COR-L47 (cell line): Measurements from ENCODE around the gene COMMD10.

ENCODE experiments used
- DNase-seq: peaks from one replicate; lab custom pipeline; 2025; lab: John Stamatoyannopoulos, UW

Gene COMMD10

GRCh38 chr5:116292321-116292720 lies 207.5 kb downstream of the COMMD10 start:
- DNase-seq = no peak

- no peak for DNase-seq
These were observed 211.7 kb downstream of the COMMD10 start for GRCh38 chr5:116296335-116297072.

GRCh38 chr5:116297296-116297814 lies 212.5 kb downstream of the COMMD10 start:
- no peak for DNase-seq

GRCh38 chr5:116299746-116300640 lies 215.2 kb downstream of the COMMD10 start:
- DNase-seq = no peak

GRCh38 chr5:116301110-116301509 lies 216.3 kb downstream of the COMMD10 start:
- no peak for DNase-seq

GRCh38 chr5:116303340-116303739 lies 218.5 kb downstream of the COMMD10 start:
- no peak for DNase-seq

GRCh38 chr5:116303810-116304209 lies 219.0 kb downstream of the COMMD10 start:
- peak; percentile 55 for DNase-seq

GRCh38 chr5:116305899-116306298 lies 221.1 kb downstream of the COMMD10 start:
- DNase-seq = no peak

- no peak for DNase-seq
These were observed 222.0 kb downstream of the COMMD10 start for GRCh38 chr5:116306846-116307245.

GRCh38 chr5:116308391-116308790 lies 223.6 kb downstream of the COMMD10 start:
- no peak for DNase-seq

GRCh38 chr5:116313366-116313765 lies 228.5 kb downstream of the COMMD10 start:
- DNase-seq = no peak

GRCh38 chr5:116315531-116315930 lies 230.7 kb downstream of the COMMD10 start:
- no peak for DNase-seq

GRCh38 chr5:116318091-116318854 lies 233.4 kb downstream of the COMMD10 start:
- no peak for DNase-seq

- DNase-seq = no peak
These were observed 235.7 kb downstream of the COMMD10 start for GRCh38 chr5:116320486-116320885.

GRCh38 chr5:116329503-116329902 lies 244.7 kb downstream of the COMMD10 start:
- DNase-seq = no peak

- DNase-seq = no peak
These were observed 256.0 kb downstream of the COMMD10 start for GRCh38 chr5:116340799-116341198.
